ENCODE data around the gene EPN3.

Gene EPN3

DNA sequence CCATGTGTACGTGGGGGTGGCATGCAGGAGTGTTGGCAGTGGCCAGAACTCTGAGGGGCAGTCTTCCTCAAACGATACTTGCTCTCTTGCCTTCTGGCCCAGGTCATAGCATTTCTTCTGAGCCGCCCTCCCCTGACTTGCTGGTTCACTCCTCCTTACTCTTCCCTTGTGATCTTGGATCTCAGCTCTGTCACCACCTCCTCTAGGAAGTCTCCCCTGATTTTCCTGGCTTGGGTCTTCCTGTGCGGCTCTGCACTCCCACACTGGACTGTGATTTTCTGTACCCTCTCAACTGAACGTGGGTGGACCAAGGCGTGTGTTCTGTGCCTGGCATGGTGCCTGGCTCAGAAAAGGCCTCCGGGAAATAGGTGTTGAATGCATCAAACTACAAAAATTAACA lies 2.9 kb downstream of the EPN3 start:
- DNase-seq (ENCODE audit: low read depth) = no peak

DNA sequence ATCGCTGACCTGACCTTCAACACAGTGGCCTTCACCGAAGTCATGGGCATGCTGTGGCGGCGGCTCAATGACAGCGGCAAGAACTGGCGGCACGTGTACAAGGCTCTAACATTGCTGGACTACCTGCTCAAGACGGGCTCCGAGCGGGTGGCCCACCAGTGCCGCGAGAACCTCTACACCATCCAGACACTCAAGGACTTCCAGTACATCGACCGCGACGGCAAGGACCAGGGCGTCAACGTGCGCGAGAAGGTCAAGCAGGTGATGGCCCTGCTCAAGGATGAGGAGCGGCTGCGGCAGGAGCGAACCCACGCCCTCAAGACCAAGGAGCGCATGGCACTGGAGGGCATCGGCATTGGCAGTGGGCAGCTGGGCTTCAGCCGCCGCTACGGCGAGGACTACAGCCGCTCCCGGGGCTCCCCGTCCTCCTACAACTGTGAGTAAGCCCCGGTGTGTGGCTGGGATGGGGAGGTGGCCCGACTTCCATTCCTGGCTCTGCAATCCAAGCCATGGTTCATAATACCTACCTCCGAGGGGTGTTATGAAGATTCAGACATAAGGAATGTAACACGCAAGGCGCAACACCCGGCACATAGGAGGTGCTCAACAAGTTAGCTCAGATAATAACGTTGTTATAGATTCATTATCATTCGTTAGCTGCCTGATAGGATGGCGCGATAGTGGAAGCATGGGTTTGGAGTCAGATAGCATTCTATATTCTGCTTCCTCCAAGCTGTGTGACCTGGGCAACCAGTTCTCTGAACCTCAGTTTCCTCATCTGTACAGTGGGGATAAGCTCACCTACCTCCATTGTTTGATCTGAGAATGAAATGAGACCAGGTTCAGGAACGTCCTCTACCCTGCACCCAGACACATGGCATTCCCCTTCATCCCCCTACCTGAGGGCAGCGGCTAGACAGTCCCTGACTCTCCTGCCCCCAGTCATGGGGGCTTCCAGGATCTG lies 4.4 kb downstream of the EPN3 start:
- DNase-seq (ENCODE audit: low read depth) = no peak

DNA sequence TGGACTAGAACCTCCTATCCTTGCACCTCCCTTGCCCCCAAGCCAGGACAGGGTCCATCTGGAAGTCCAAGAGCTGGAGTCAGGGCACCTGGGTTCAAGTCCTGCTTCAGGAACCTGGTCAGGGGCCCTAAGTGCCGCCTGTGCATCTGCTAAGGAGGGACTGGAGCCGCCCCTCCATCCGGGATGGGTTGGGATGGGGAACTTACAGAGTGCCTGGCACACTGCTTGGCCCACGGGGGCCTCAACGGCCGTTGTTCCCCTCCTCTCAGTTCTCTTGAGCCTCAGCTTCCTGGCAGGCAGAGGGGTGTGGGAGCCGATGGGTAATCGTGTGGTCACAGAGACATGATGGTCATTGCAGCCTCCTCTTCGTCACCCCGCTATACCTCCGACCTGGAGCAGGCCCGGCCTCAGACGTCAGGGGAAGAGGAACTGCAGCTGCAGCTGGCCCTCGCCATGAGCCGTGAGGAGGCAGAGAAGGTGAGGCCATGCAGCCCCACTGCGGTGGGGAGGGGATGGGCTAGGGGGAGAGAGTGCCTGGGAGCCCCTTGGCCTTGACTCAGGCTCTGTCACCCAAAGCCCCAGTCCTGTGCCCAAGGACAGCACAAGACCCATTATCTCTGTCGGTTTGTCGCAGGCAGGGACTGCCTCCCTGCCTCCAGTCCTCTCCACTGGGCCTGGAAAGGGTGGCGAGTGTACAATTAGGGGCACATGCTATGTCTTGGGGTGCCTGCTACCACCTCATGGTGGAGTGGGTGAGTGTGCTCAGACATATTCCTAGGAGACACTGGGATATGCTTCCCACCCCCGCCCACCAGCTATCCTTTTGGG lies 5.4 kb downstream of the EPN3 start:
- no peak for DNase-seq (ENCODE audit: low read depth)

DNA sequence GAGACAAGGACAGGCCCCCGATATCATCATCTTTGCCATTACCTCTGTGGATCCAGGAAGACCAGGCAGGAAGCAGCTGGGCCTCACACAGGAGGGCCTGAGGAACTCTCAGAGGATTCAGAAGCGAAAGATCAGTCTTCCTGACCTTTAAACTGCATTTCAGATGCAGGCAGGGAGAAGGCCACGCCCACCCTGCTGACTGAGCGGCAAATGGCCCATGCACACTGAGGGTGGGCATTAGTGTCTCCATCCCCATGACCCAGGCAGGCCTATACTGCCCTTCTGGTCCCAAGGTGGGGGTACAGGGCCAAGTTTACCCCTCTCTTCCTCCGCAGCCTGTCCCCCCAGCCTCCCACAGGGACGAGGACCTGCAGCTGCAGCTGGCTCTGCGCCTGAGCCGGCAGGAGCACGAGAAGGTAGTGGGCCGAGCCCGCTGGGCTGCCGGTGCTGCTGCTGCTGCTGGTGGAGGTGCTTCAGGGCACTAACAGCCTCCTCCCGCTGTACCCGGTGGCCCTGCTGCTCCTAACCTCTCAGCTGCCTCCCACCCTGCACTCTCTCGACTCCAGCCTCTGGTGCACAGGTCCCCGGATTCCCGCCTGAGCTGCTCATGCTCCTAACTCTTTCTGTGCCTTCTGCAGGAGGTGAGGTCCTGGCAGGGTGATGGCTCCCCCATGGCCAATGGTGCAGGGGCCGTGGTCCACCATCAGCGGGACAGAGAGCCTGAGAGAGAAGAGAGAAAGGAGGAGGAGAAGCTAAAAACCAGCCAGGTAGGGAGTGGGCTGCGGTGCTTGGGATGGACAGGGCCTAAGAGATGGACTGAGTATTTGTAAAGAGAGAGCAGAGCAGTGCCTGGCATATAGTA lies 6.2 kb downstream of the EPN3 start:
- DNase-seq (ENCODE audit: low read depth) = no peak

DNA sequence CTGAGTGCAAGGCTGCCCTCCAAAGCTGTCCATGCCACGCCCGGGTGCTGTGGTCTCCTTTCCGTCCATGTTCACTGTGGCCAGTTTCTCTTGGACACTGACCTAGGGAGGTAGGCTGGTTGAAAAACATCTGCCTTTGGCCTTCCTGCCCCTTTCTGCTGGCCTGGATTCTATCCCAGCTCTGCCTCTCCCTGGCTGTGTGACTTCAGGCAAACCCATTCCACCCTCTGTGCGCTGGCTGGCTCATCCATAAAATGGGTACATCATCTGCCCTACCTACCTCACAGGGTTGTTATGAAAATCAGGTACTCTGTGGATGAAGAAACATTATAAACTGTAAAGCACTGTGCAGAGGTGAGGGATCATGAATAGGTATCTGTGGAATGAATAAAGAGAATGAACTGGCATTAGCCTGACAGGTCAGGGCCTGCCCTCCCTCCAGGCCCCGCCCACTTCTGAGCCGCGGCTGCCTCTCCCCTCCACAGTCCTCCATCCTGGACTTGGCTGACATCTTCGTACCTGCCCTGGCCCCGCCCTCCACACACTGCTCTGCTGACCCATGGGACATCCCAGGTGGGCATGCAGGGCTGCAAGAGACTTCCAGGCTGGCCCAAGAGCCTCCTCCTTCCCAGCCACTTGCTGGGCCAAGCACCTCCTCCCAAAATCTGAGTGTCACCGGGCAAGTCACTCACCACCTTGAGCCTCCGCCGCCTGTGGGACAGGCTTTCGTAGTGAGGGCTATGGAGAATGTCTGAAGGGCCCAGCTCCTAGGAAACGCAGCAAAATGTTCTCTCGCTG lies 7.4 kb downstream of the EPN3 start:
- no peak for DNase-seq (ENCODE audit: low read depth)

DNA sequence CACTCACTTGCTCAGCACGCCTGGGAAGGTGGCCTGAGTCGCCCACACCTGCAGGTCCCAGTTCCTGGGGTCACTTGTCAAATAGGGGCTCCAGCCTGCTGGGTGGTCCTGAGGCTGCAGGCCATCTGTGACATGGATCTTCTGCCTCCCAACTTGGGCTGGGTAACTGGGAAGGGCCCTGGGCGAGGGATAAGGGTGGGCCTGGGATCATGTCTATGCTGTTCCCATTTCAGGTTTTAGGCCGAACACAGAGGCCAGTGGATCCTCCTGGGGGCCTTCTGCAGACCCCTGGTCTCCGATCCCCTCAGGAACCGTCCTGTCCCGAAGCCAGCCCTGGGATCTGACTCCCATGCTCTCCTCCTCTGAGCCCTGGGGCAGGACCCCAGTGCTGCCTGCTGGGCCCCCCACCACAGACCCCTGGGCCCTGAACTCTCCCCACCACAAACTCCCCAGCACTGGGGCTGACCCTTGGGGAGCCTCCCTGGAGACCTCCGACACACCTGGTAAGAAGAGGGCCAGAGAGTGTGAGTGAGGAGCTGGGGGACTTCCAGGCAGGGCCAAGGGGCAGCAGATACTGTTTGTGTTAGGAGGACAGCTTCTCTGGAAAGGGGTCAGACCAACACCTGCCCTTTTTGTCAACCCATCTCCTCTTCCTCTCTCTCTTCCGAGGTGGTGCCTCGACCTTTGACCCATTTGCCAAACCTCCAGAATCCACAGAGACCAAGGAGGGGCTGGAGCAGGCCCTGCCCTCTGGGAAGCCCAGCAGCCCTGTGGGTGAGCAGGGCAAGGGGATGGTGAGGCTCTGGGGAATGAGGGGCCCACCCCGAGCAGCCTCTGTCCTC lies 8.2 kb downstream of the EPN3 start:
- DNase-seq (ENCODE audit: low read depth) = no peak

DNA sequence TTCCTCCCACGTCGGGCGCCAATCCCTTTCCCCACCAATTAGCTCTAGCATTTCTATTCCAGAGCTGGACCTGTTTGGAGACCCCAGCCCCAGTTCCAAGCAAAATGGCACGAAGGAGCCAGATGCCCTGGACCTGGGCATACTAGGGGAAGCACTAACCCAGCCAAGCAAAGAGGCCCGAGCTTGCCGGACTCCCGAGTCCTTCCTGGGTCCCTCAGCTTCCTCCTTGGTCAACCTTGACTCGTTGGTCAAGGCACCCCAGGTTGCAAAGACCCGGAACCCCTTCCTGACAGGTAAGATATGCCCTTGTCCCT lies 8.8 kb downstream of the EPN3 start:
- DNase-seq (ENCODE audit: low read depth) = no peak

DNA sequence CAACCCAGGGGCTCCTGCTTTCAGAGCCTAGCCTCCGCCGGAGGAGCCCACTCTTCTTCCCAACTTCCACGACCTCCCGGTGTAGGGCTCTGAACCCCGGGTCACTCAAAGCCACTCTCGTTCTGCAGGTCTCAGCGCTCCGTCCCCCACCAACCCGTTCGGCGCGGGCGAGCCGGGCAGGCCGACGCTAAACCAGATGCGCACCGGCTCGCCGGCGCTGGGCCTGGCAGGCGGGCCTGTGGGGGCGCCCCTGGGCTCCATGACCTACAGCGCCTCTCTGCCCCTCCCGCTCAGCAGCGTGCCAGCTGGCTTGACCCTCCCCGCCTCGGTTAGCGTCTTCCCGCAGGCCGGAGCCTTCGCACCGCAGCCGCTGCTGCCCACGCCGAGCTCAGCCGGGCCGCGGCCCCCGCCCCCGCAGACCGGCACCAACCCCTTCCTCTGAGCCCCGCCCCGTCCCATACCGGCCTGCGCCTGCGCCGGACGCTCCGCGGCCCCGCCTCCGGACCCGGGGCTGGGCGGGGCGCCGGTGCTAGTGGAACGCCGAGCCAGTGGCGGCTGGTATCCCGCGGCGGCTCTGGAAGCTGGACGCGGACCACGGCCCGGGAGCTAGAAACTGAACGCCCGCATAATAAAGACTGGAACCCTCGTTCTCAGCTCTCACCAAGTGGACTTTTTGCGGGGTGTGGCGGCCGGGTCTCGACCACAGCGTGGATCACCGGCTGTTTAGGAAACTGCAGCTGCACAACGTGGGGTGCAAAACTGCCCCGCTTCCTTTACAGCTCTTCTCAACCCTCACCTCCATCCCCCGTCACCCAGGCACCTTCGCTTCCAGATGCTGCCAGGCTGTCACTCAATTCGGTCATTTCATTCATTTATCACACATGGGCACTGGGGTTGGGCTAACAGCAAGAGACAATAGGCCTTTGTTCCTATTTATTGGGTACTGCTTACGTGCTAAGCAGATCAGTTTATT lies 9.5 kb downstream of the EPN3 start:
- DNase-seq (ENCODE audit: low read depth) = peak; percentile 72

DNA sequence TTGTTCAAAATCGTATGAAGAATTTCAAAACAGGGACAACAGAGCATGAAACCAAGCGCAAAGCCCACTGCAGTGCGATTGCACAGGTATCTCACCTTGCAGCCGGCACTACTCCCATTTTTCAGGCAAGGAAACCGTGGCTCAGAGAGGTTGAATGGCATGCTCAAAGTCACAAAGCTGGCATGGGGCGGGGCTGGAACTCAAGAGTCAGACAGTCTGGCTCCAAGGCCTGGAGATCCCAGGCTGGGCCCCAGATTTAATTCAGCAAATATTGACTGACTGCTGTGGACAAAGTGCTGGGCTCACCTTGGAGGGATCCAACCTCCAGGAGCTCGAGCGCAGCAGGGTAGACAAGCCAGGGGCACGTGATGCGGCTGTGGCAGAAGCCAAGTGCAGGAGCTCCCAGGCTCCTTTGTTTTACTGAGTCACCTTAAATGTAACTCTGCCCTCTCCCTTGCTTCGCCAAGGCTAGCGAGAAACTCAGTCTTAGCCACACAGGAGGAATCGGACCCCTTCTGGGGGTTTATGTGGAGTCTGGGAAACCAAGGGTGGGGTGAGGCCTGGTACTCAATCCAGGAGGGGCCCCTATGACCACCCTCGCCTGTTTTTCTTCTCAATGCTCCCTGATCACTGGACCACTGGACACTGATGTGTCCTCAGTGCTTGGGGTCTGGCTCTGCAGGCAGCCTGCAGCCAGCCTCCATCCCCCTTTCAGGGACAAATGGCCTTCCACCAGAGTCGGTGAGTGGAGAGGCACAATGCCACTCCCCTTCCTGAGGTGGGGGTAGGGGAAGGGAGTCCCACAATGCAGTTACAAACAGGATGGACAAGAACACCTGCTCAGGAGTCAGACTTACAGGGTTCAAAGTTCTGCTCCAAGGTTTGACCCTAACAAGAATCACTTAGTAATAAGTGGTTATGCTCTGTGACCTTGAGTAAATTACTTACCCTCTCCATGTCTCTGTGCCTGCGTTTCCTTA lies 10.6 kb downstream of the EPN3 start:
- no peak for DNase-seq (ENCODE audit: low read depth)

DNA sequence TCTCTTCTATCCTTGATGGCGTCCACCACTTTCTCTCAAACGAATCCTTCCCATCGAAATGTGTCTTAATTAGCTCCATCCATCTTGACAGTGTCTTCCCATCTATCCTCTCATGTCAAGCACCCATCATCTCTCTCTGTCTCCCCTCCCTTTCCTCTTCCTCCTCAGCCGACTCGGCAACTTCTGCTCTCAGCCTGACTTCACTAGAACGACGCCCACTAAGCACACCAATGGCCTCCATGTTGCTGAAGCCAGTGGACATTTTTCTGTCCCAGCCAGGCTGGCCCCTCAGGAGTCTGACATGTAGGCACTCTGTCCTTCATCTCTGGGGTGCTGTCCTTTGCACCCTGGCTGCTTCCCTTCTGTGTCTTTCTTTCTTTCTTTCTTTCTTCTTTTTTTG lies 12.0 kb downstream of the EPN3 start:
- DNase-seq (ENCODE audit: low read depth) = no peak

DNA sequence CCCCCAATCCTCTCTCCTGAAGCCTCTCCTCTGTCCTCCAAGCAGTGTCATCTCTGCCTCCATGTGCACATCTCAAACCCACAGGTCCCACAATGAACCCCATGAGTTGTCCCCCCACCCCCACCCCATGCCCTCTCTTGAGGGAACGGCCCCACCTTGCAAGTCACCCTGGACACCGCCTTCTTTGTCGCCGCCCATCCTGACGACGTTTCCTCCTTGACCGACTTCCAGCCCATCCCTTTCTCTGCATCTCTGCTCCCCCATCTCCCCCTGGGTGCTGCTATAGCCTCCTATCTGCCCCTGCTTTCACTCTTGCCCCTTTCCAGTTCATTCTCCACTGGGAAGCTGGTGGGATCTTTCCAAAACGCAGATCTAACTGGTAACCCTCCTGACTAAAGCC lies 12.8 kb downstream of the EPN3 start:
- DNase-seq (ENCODE audit: low read depth) = no peak

DNA sequence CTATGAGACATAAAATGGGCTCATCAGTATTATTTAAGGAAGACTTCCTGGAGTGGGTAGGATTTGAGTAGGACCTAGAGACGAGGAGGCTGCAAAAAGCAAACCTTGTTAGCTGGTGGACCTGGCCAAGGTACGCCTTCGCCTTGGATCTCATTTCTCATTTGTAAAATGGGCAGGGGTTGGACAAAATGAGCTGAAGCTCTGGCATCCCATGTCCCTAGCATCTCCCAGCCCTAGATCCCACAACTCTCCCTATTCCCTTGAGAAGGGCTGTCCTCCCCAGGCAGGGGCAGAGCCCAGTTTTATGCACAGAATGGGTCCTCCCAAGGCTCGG lies 14.1 kb downstream of the EPN3 start:
- no peak for DNase-seq (ENCODE audit: low read depth)

DNA sequence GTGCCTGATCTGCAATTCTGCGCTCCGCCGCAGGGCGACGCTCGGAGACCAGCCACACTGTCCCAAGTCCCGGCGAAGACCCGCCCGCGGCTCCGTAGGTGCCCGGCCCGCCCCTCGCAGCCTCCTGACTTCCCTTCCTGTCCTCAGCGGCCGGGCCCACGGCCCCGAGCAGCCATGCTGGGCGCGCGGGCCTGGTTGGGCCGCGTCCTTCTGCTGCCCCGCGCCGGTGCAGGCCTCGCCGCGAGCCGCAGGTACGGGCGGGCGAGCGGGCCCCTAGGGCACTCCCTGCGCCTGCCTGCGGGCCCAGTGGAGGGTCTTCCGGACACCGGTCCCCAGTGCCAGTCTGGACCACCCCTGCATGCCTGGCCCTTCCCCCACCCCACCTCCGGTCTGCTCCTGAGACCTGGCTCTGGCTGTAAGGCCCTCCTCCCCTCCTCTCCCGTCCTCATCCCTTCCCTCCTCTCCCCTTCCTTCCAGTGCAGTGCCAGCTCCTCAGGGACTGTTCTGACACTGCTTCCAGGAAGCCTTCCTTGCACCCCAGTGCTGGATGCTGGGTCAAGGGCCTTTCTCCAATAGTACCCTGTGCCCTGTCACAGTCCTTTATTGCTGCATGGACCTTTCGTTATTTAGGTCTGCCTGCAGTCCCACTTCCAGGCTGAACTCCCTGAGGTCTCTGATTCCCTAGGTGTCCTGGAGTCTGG lies 14.7 kb downstream of the EPN3 start, which contains the start of gene SPATA20:
TSS of gene SPATA20 (plus strand) at position 140 of the 701 bp plus-strand sequence. CDS start at position 175, 35 bp downstream.
- DNase-seq (ENCODE audit: low read depth) = peak; percentile 90

DNA sequence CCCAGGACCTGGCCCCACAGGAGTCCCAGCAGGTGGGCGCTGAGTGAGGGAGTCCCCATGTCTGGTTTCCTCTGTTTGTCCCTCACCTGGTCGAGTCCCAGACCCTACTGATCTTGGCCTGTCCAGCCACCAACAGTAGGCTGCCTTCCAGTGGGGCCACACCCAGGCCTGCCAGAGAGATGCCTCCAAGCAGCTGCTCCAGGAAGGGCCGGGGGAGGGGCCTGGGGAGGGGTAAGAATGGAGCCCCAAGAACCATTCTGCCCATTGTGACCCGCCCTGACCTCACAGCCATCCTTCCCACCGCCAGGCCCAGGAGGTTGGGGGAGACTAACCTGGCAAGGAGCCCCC lies 15.2 kb downstream of the EPN3 start:
- DNase-seq (ENCODE audit: low read depth) = no peak

DNA sequence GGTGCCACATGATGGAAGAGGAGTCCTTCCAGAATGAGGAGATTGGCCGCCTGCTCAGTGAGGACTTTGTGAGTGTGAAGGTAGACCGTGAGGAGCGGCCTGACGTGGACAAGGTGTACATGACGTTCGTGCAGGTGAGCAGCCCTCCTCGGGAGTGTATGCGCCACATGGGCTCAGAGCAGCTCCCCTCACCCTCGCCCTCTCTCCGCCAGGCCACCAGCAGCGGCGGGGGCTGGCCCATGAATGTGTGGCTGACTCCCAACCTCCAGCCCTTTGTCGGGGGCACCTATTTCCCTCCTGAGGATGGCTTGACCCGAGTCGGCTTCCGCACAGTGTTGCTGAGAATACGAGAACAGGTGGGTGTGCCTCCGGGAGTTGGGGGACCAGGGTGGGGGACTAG lies 16.3 kb downstream of the EPN3 start:
- DNase-seq (ENCODE audit: low read depth) = no peak

DNA sequence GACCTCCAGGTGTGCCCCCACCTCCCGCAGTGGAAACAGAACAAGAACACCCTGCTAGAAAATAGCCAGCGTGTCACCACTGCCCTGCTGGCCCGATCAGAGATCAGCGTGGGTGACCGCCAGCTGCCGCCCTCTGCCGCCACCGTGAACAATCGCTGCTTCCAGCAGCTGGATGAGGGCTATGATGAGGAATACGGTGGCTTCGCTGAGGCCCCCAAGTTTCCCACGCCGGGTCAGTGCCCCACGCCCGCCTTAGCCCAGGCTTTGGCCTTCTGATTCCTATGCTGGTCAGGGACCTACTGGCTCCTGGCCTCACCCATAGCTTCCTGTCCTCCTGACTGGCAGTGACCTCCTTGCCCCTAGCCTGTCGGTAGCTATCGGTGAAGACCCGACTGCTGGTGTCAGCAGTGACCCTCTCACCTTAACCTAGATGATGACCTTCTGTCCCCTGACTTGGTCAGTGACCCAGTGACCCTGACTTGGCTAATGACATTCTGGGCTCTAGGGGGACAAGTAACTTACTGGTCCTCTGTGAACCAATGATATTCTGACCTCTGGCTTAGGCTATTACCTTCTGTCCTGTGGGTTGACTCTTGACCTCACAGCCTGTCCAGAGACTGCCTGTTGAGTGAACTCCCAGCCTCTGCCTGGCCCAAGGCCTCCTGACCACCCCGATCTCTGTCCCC lies 16.9 kb downstream of the EPN3 start:
- DNase-seq (ENCODE audit: low read depth) = no peak

DNA sequence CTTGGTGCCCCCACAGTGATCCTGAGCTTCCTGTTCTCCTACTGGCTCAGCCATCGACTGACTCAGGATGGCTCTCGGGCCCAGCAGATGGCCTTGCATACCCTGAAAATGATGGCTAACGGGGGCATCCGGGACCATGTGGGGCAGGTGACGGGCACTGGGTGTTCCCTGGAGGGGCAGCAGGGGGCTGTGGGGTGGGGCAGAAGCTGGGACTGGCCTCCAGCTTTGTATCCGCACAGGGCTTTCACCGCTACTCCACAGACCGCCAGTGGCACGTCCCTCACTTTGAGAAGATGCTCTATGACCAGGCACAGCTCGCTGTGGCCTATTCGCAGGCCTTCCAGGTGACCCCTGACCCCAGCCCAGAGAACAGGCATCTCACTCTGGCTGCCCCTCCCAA lies 17.4 kb downstream of the EPN3 start:
- no peak for DNase-seq (ENCODE audit: low read depth)
